ENCODE data around the gene GLI3.

DNA sequence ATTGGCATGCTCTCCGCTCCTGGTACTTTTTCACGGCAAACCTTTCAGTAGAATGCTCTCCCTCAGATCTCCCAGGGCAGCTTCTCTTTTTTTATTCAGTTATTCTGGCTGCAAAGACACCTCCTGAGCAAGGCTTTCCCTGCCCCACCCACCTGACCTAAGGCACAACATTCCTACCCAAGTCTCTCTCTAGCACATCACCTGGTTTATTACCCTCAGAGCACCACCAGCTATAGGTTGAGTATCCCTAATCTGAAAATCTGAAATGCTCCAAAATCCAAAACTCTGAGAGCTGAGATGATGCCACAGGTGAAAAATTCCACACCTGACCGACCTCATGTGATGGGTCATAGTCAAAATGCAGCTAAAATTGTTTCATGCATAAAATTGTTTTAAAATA, 99.6 kb downstream of the GLI3 start:
- TF ChIP-seq POLR2A (IDR thresholded peaks at IDR 0.05), result no peak
- TF ChIP-seq CTCF (IDR thresholded peaks at IDR 0.05), result no peak
